ENCODE data around the gene NT5DC2.
"Not testable (repeated sequence)": the region's sequence is repeated elsewhere in the genome, so short reads cannot be mapped to it uniquely, and the experiment has no call there.

The NT5DC2 gene

GRCh38 chr3:52537165-52537620 lies 3.5 kb upstream of the NT5DC2 start:
- no peak for DNase-seq

GRCh38 chr3:52536369-52537164 lies 2.9 kb upstream of the NT5DC2 start, which contains the start of gene UQCC5:
Gene UQCC5 (plus strand): TSS chr3:52536605. CDS start chr3:52536756, 151 bp downstream.
- DNase-seq, result peak; percentile 98

GRCh38 chr3:52536112-52536368 lies 2.4 kb upstream of the NT5DC2 start:
- no peak for DNase-seq

- DNase-seq, result no peak
These were observed 1.9 kb upstream of the NT5DC2 start for GRCh38 chr3:52535411-52536111.

- no peak for DNase-seq
These were observed 875 bp upstream of the NT5DC2 start for GRCh38 chr3:52534281-52535183.

- peak; percentile 28 for DNase-seq
These were observed 627 bp downstream of the NT5DC2 start for GRCh38 chr3:52532838-52533622.

- DNase-seq, result peak; percentile 31
These were observed 1.2 kb downstream of the NT5DC2 start for GRCh38 chr3:52532517-52532837.

- no peak for DNase-seq
These were observed 1.7 kb downstream of the NT5DC2 start for GRCh38 chr3:52531860-52532516.

- no peak for DNase-seq
These were observed 2.5 kb downstream of the NT5DC2 start for GRCh38 chr3:52530918-52531826.

GRCh38 chr3:52529376-52530333 lies 4.0 kb downstream of the NT5DC2 start:
- no peak for DNase-seq

- DNase-seq, result no peak
These were observed 4.9 kb downstream of the NT5DC2 start for GRCh38 chr3:52528586-52529375.

GRCh38 chr3:52527732-52528585 lies 5.7 kb downstream of the NT5DC2 start:
- DNase-seq, result no peak

GRCh38 chr3:52527039-52527731 lies 6.5 kb downstream of the NT5DC2 start:
- no peak for DNase-seq

- not testable (repeated sequence) for DNase-seq
These were observed 7.0 kb downstream of the NT5DC2 start for GRCh38 chr3:52526671-52527038.

- no peak for DNase-seq
These were observed 7.7 kb downstream of the NT5DC2 start for GRCh38 chr3:52525680-52526561.

Data from CD4-positive, alpha-beta T cell treated with Interleukin-17A for 1 hour (primary cell).